Daoy (cell line): ENCODE data around the gene SUMO3. TPM values are rescaled to one million over a fixed set of nuclear protein-coding genes. Genes with fewer than 3 reads are reported as not detected.

ENCODE experiments used
- DNase-seq: peaks from one replicate; pipeline ENCODE4 v3.0.0-alpha.2; 2015; ENCODE audit warnings: low read depth
- total RNA-seq: library from RNA; depleted of rRNA; stranded (reverse); fragments of >200 nt; shearing (Covaris generic); gene quantifications from 2 replicates; pipeline ENCODE4 v1.2.3, GENCODE V29; 2014

SUMO3 gene
- total RNA-seq, 1 experiment from 2014 or later = 98.9 TPM

DNA sequence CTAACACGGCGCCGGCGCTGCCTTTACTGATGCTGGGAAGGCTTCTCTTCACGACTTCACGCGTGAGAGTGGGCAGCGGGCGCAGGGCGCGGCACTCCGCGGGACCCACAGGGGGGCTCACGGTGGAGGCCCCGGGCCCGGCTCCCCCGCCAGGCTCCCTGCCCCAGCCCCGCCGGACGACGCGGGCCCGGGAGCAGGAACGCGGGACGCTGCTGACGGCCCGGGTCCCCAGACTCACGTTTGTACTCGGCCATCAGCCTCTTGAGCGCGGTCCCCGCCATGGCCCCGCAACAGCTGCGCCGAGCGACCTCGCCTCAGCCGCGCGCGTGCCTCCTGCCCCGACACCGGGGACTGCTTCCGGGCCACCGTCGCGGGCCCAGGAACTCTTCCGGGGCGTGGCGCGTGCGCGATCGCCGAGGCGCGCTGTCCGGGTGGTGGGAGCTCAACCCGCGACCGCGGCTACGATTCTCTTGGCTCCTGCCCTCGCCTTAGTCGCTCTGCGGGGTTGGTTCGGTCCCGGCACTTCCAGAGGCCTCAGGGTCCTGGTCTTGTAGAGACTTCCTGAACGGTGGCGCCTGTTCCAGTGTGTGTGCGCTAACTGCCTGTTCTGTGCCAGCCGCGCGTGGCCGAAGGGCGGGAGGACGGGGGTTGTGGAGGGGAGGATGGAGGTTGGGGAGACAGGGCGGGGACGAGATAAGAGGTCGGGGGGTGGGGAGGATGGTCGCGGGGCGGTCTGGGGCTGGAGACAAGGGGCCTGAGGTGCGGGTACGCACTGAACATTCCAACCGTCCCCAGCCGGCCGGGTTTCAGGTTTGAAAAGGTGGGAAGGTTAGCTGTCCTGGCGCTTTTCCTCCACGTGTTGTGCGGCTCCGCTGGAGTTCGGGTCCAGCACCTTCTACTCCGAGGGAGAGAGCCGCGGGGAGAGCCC is 16.1 kb downstream of the SUMO3 start, which contains the start of gene UBE2G2:
TSS of gene UBE2G2 (minus strand) at position 353 of the 928 bp plus-strand sequence. CDS start at position 281, 72 bp downstream.
- peak; percentile 91 for DNase-seq

DNA sequence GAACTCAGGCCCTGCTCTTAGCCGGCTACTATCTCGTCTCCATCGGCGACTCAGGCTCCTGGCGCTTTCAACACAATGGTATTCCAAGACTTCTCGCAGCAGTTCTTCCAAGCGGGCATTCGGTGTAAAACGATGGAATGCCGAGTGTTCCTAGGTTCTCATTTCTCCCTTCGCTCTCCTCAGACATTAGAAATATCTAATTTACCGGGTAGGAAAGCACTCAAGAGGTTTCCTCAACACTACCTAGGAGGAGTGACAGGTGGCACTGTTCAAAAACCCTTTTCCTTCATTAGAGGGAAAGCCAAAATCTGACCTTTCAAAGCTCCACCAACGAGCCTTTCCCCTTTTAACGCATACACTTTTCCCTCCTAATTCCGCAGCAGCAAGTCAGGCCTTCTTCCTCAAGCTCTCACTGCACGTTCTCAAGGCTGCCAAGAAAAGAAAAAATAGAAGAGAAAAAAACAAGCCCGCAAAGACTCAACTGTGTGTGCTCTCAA is 16.8 kb downstream of the SUMO3 start:
- peak; percentile 36 for DNase-seq

DNA sequence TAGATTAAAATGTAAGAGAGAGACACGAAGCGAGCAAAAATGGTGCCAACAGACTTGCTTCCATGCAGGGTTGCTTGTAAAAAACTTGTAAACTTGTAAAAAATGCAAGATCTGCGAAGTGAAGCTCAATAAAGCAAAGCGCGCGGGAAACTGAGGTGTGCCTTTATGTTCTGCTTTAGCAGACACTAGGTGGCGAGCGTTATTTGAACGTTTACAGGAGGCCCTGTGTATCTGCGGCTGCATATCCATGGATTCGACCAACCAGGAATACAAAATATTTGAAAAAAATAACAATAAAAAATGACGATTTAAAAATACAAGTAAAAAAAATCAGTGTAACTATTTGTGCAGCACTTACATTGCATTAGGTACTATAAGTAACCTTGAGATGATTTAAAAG is 17.8 kb downstream of the SUMO3 start:
- no peak for DNase-seq

GRCh38 chr21:44799646-44800045 is 18.2 kb downstream of the SUMO3 start:
- no peak for DNase-seq

GRCh38 chr21:44797775-44798174 is 20.1 kb downstream of the SUMO3 start:
- DNase-seq = no peak

DNA sequence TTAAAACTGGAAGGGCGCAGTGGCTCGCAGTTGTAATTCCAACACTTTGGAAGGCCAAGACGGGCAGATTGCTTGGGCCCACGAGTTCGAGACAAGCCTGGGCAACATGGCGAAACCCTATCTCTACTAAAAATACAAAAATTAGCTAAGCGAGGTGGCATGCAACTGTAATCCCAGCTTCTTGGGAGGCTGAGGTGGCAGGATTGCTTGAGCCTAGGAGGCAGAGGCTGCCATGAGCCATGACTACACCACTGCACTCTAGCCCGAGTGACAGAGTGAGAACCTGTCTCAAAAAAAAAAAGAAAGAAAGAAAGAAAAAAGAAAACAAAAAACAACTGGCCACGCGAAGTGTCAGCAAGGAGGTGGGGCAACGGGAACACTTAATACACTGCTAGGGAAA is 22.5 kb downstream of the SUMO3 start:
- no peak for DNase-seq

GRCh38 chr21:44793592-44794374 is 24.1 kb downstream of the SUMO3 start:
- DNase-seq = no peak

DNA sequence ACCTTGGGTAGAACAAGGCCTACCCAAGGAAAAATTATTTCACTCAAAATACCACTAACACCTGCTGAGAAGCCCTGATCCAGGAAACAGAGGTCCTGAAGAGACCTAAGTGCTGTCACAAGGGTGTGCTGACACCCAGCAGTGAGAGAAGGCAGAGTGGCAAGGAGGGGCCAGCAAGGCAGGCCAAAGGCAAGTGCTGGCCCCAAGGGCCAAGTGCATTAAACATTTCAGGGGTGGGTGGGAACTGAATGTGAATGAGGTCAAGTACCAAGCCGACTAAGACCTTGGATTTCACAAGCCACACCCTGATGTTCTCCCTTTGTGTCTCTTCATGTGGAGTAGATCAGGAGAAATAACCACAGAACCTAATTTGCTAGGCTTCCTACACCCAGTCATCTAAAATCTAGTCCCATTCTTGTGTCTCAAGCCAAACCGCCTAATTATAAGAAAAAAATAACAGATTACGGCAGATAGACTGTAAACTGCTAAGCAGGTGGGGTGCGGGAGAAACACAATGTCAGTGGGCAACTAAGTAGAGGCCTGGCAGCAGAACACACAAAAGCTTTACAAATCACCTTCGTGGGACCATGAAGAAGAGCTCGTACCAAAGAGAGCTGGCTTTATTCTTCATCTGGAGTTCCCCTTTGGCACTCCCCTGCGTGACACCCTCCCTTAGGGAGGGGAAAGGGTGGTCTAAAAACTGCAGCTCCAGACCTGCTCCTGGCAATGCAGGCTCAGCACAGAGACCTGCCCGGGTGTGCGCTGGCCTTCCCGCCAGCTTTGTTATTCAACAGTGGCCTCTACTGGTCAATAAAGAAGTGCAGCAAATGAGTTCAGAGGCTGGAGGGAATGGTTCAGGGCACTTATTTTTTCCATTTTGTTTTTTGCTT is 24.9 kb downstream of the SUMO3 start:
- peak; percentile 65 for DNase-seq

- no peak for DNase-seq
These were observed 25.9 kb downstream of the SUMO3 start for GRCh38 chr21:44791993-44792392.

DNA sequence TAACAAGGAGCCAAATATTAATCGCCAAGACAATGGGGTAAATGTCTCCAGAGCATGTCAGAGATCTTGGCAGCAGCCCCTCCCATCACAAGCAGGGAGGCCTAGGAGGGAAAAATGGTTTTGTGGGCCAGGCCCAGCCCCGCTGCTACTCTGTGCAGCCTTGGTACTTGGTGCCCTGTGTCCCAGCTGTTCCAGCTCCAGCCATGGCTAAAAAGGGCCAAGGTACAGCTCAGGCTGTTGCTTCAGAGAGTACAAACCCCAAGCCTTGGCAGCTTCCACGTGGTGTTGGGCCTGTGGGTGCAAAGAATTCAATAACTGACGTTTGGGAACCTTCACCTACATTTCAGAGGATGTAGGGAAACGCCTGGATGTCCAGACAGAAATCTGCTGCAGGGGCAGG is 26.6 kb downstream of the SUMO3 start:
- DNase-seq = no peak

GRCh38 chr21:44790368-44790767 is 27.5 kb downstream of the SUMO3 start:
- no peak for DNase-seq

DNA sequence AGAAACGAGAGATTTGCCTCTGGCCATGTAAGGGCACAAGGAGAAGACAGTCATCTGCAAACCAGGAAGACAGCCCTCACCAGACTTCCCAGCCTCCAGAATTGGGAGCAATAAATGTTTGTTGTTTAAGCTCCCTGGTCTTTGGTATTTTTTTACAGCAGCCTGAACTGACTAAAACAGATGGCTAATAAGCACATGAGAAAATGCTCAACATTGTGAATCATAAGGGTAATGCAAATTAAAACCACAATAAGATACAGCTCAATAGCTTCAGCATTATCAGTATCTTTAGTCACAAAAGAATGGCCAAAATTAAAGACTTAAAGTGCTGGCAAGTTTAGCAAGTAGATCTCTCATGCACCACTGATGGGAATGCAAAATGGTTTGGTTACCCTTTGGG is 28.0 kb downstream of the SUMO3 start:
- no peak for DNase-seq

DNA sequence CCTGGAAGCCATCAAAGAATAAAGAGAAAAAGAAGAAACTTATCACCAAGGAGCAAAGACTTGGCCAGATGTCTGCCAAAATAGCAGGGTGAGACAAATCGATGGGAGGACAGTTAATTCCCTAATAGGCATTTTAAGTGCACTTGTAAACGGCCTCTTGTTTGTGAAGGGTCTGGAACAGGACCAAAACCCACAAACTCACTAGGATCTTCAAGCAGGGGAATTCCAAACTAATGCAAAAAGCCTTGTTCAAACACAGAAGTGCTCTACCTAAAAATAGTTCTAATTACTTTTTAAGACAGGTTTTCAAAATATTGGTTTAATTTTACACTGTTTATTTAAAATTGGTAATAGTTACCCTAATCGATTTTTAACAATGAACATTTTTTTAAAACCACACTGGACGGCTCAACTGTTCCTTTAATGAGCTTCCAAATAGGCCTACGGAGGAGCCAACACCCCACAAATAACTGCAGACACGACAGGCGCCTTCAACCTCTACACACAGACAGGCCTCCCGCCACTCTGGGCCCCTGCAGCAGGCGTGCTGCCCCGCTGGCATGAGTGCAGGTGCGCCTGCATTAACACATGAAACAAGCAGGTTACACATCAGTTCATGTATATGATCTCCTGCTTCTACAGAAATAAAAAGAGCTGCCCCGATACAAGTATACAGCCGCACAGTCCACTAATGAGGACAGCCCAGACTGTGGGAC is 32.1 kb downstream of the SUMO3 start:
- DNase-seq = peak; percentile 42

DNA sequence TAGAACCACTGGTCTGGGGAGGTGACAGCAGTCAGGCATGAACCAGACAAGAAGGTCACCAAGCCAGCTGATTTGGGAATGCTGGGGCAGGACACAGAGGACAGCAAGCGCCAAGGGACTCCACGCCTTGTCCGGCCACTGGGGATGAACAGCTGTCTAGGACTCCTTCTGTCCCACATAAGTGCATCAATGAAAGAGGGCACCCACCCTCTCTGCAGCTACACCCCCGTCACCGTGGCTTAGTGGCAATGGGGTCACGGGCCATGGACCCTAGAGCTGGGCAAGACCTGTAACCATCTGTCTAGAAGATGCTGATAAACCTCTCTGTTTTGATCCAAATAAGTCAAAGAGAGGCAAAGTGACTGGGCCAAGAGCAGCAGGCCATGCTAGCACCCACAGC is 33.1 kb downstream of the SUMO3 start:
- no peak for DNase-seq

DNA sequence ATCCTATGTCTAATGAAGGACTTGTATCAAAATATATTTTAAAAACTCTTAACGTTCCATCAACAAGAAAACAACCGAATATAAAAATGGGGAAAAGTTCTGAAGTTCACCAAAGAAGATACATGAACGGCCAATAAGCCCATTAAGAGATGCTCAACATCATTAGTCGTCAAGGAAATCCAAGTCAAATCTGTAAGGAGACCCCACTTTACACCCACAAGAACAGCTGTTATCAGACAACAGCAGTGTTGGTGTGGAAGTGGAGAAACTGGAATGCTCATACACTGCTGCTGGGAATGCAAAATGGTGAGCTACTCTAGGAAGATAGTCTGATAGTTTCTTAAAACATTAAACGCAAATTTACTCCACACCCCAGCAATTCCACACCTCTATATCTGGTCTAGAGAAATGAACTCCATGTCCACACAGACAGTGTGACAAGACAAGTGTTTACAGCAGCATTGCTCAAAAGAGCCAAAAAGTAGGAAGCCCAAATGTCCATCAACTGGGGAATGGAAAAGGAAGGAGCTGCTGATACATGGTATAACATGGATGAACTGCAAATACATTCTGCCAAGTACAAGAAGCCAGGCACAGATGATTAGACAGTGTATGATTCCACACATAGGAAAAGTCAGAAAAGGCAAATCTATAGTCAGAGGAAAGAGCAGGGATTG is 34.7 kb downstream of the SUMO3 start:
- no peak for DNase-seq

- DNase-seq = no peak
These were observed 36.9 kb downstream of the SUMO3 start for GRCh38 chr21:44780767-44781459.

DNA sequence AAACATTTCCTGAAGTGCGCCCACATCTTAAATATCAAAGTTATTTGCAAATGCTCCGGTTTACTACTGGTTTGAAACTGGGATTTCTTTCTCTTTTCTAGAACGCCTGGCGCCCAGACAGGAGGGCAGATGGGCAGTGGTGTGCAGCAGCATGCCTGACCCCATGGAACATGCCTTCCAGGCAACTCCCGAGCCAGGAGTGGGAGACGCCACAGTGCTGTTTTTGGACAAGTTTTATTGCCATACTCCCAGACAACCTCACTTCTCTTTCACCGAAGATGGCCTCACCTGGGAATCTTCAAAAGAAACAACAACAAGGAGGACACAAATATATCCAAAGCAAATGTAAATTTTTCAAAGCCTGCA is 37.7 kb downstream of the SUMO3 start:
- no peak for DNase-seq

DNA sequence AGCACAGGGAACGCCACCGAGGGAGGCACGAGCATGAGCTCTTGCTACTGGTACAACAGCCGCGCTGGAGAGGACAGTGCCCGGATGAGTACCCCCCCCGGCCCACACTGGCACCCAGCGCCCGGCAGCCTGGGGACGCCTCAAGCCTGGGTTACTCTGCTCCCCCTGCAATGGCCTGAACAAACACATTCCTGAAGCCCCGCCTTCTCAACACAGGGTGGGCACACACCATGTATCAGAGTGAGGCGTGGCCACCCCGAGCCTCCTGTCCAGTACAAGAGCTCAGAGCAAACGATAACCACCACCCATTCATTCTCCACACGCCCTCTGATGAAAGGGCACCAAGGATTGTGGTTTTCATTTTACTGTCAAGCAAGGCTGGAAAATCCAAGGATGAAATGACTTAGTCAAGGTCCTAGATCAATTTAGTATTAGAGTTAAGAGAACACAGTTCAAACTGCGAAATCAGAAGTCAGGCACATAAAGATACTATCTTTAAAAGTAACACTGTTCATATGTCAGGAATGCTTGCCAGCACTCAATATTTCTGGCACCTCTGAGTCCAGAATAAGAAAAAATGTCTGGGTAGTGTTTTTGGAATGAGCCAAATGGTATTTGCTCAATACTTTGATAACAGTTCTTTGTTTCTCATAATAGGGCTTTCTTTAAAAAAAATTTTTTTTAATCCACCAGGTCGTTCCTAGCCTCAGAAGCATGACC is 38.3 kb downstream of the SUMO3 start:
- DNase-seq = no peak

DNA sequence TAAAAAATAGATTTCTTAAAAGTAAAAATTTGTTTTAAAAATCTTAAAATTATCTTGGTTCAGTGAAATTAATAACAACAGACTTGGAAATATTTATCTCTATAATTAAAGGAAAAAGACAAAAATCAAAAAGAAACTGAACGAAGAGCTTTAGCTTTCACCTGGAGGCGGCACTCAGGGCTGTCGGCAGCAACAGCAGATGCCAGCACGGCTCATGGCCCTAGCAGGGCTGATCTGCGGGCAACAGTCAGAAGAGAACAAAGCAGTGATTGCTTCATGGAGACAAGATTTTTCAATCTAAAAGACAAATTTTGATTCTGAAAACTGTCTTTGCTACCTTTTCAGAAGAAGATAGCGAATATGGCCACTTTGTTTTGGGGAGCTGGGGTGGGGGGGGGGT is 38.9 kb downstream of the SUMO3 start:
- DNase-seq = no peak
